Smooth muscle cell (in vitro differentiated cells): ENCODE data around the gene GPR137C. TPM values are rescaled to one million over a fixed set of nuclear protein-coding genes. Genes with fewer than 3 reads are reported as not detected.

ENCODE experiments used
- DNase-seq: peaks from one replicate; lab custom pipeline; 2025; ENCODE audit not compliant: unreplicated experiment; lab: John Stamatoyannopoulos, UW
- H2AFZ ChIP-seq: fragments of 200-600 bp; sonication (generic); 2 replicates; pipeline ENCODE4 v1.6.0; 2016; ENCODE audit warnings: antibody characterized with exemption, low read depth, mild to moderate bottlenecking
- H3F3A ChIP-seq: fragments of 200-600 bp; sonication (generic); 2 replicates; pipeline ENCODE4 v1.6.0; 2017; ENCODE audit warnings: antibody characterized with exemption, low read depth
- H3K27ac ChIP-seq: fragments of 200-600 bp; sonication (generic); 2 replicates; pipeline ENCODE4 v1.5.1; 2016; ENCODE audit warnings: low read depth, mild to moderate bottlenecking
- H3K27me3 ChIP-seq: fragments of 200-600 bp; sonication (generic); 2 replicates; pipeline ENCODE4 v1.6.1; 2016; ENCODE audit warnings: low read depth, mild to moderate bottlenecking
- H3K36me3 ChIP-seq: fragments of 200-600 bp; sonication (generic); 2 replicates; pipeline ENCODE4 v1.5.1; 2016; ENCODE audit warnings: low read depth
- H3K4me1 ChIP-seq: fragments of 200-600 bp; sonication (generic); 2 replicates; pipeline ENCODE4 v1.5.1; 2016; ENCODE audit warnings: low read depth
- H3K4me2 ChIP-seq: fragments of 200-600 bp; sonication (generic); 2 replicates; pipeline ENCODE4 v1.6.0; 2016; ENCODE audit warnings: mild to moderate bottlenecking
- H3K4me3 ChIP-seq: fragments of 200-600 bp; sonication (generic); 2 replicates; pipeline ENCODE4 v1.5.1; 2016; ENCODE audit warnings: mild to moderate bottlenecking
- H3K79me2 ChIP-seq: fragments of 200-600 bp; sonication (generic); 2 replicates; pipeline ENCODE4 v1.6.0; 2016; ENCODE audit warnings: low read depth, mild to moderate bottlenecking
- H3K9ac ChIP-seq: fragments of 200-600 bp; sonication (generic); 2 replicates; pipeline ENCODE4 v1.6.0; 2016; ENCODE audit warnings: low read depth
- H3K9me3 ChIP-seq: fragments of 200-600 bp; sonication (generic); replicated peaks from 2 replicates; pipeline ENCODE4 v1.5.1; 2016; ENCODE audit warnings: low read depth
- H4K20me1 ChIP-seq: fragments of 200-600 bp; sonication (generic); 2 replicates; pipeline ENCODE4 v1.6.0; 2016; ENCODE audit warnings: low read depth
- WGBS: methylation state at CpG from one replicate; pipeline ENCODE4 v1.1.7; 2016; ENCODE audit warnings: low lambda C conversion rate; 5-methylcytosine and 5-hydroxymethylcytosine counted together
- polyA plus RNA-seq: library from polyadenylated mRNA; unstranded; fragments of >200 nt; fragmentation: Nextera tagmentation; extraction: Ambion mirVana; gene quantifications from 2 replicates; pipeline ENCODE4 v1.2.1, GENCODE V29; 2016
- total RNA-seq: library from RNA; depleted of rRNA; stranded (reverse); fragments of >200 nt; gene quantifications from 2 replicates; pipeline ENCODE4 v1.2.3, GENCODE V29; 2014
- TF ChIP-seq, protein P1 (sequence below): fragments of 200-600 bp; sonication (generic); IDR thresholded peaks from 2 replicates; pipeline ENCODE4 v1.5.1; 2017; ENCODE audit warnings: borderline replicate concordance, mild to moderate bottlenecking, antibody characterized with exemption; ENCODE audit not compliant: insufficient read depth, poor library complexity, severe bottlenecking

GPR137C gene
- total and polyA plus RNA-seq, 2 experiments from 2014 or later: 1.0 to 4.4 TPM

DNA sequence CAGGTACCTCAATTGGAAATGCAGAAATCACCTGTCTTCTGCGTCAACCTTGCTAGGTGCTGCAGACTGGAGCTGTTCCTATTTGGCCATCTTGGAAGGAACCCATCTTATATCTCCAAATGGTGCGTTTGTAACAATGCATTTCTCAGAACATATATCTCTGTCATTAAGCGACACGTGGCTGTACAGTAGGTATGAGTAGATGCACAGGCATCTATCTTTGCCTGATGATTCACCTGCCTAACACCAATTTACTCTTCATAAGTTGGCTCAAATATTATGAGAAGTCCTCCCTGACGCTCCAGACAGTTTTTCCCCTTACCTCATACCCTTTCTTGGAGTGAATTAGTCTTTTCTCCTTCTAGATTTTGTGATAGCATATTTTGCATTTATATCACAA lies 44.2 kb downstream of the GPR137C start:
- Histone ChIP-seq H3K27me3 (no peaks in the 10 kb centered on the region), H3K9me3 (no peaks in the 10 kb centered on the region), H3K4me1 (no peaks in the 10 kb centered on the region), H3K36me3 (no peaks in the 10 kb centered on the region), H3K79me2 (no peaks in the 10 kb centered on the region), H3K9ac (no peak overlapping the region), H4K20me1 (no peaks in the 10 kb centered on the region), H2AFZ (no peak overlapping the region), H3F3A (no peaks in the 10 kb centered on the region), H3K4me3 (no peak overlapping the region), H3K27ac (no peak overlapping the region), H3K4me2 (no peak overlapping the region)
- WGBS: 82% methylated on average over 5 of the region's 5 CpGs
- DNase-seq: no peak
- TF ChIP-seq, protein P1, sequence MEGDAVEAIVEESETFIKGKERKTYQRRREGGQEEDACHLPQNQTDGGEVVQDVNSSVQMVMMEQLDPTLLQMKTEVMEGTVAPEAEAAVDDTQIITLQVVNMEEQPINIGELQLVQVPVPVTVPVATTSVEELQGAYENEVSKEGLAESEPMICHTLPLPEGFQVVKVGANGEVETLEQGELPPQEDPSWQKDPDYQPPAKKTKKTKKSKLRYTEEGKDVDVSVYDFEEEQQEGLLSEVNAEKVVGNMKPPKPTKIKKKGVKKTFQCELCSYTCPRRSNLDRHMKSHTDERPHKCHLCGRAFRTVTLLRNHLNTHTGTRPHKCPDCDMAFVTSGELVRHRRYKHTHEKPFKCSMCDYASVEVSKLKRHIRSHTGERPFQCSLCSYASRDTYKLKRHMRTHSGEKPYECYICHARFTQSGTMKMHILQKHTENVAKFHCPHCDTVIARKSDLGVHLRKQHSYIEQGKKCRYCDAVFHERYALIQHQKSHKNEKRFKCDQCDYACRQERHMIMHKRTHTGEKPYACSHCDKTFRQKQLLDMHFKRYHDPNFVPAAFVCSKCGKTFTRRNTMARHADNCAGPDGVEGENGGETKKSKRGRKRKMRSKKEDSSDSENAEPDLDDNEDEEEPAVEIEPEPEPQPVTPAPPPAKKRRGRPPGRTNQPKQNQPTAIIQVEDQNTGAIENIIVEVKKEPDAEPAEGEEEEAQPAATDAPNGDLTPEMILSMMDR: no peak

DNA sequence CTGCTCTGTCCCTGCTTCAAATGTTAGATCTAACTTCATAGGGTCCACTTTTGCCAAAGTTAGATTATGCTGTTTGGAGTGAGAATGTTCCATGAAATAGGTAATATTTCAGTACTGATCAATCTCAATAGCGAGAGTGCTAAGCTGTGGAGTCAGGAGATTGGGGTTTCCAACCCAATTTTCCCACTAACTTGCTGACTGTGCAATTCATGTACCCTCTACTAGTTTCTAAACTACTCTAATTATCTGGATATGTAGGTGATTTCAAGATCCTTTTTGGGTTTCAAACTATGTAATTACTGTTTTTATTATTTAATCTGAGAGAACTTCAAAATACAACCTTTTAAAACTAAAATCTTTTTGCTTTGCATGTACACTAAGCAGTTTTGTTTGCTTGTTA lies 45.9 kb downstream of the GPR137C start:
- Histone ChIP-seq H3F3A (no peaks in the 10 kb centered on the region), H3K4me1 (no peaks in the 10 kb centered on the region), H3K4me2 (no peak overlapping the region), H3K4me3 (no peak overlapping the region), H3K27me3 (no peaks in the 10 kb centered on the region), H3K9ac (no peak overlapping the region), H3K36me3 (no peaks in the 10 kb centered on the region), H2AFZ (no peak overlapping the region), H3K9me3 (no peaks in the 10 kb centered on the region), H4K20me1 (no peaks in the 10 kb centered on the region), H3K79me2 (no peaks in the 10 kb centered on the region), H3K27ac (no peak overlapping the region)
- 100% methylated on average over 1 of the region's 1 CpG for WGBS
- TF ChIP-seq, protein P1: no peak
- no peak for DNase-seq

DNA sequence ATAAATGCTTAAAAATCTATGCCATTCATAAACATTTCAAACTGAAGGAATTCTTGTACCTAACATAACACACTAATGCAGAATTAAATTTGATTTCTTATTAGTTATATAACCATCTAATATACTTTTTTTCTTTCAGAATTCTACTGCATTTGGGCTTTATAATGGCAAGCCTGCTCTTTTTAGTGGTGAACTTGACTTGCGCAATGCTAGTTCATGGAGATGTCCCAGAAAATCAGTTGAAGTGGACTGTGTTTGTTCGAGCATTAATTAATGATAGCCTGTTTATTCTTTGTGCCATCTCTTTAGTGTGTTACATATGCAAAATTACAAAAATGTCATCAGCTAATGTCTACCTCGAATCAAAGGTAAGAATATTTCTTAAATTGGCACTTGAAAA lies 47.3 kb downstream of the GPR137C start:
- Histone ChIP-seq H3K9ac (no peak overlapping the region), H3K4me2 (no peak overlapping the region), H3F3A (no peaks in the 10 kb centered on the region), H3K4me1 (no peaks in the 10 kb centered on the region), H3K79me2 (no peaks in the 10 kb centered on the region), H3K4me3 (no peak overlapping the region), H3K27ac (no peak overlapping the region), H3K27me3 (no peaks in the 10 kb centered on the region), H3K9me3 (no peaks in the 10 kb centered on the region), H4K20me1 (no peaks in the 10 kb centered on the region), H3K36me3 (peaks cover 3% of the 10 kb centered on the region), H2AFZ (no peak overlapping the region)
- TF ChIP-seq, protein P1: no peak
- DNase-seq: no peak
- 95% methylated on average over 3 of the region's 3 CpGs for WGBS

DNA sequence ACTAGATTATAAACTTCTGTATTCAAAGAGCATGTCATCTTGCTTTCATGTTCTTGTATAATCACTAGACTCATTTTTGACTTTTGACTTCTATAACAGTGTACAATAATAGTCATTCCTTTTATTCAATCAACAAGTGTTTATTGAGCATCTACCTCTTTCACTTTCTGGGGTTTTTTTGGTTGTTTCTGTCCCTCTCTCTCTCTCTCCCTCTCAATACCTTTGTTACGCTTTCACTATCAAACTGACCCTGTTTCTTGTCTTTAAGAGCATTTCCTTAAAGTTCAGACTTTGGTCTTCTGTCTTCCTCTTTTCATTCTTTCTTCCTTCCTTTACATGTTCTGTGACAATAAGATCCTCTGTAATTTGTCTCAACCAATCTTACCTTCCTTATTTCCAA lies 49.5 kb downstream of the GPR137C start:
- Histone ChIP-seq H3K9me3 (no peaks in the 10 kb centered on the region), H3K4me2 (no peak overlapping the region), H2AFZ (no peak overlapping the region), H3K9ac (no peak overlapping the region), H3K4me3 (no peak overlapping the region), H3K4me1 (no peaks in the 10 kb centered on the region), H3F3A (no peaks in the 10 kb centered on the region), H3K27me3 (no peaks in the 10 kb centered on the region), H4K20me1 (no peaks in the 10 kb centered on the region), H3K27ac (no peak overlapping the region), H3K79me2 (no peaks in the 10 kb centered on the region), H3K36me3 (peaks cover 3% of the 10 kb centered on the region)
- DNase-seq: no peak
- TF ChIP-seq, protein P1: no peak
- 87% methylated on average over 1 of the region's 1 CpG for WGBS
